PC-3 (cell line): ENCODE data around the gene TRAPPC3L. TPM values are rescaled to one million over a fixed set of nuclear protein-coding genes. Genes with fewer than 3 reads are reported as not detected.

Experiments
- ATAC-seq: fragments of 200-7000 bp; cut with Tn5 transposase; 2 replicates; pipeline ENCODE4 v1.9.1; 2020; ENCODE audit warnings: mild to moderate bottlenecking, moderate library complexity
- BruUV-seq: library from RNA; stranded (reverse); fragments of 400-500 nt; replicated peaks from 2 replicates; lab custom pipeline; 2021; lab: Mats Ljungman, UMichigan
- CTCF ChIA-PET: fragments of 300-600 bp; sonication (Branson Sonifier 250); formaldehyde crosslinking; loops from one replicate; lab custom pipeline; 2022; ENCODE audit warnings: antibody characterized with exemption; lab: Charles Lee
- POLR2A ChIA-PET: fragments of 300-600 bp; sonication (Branson Sonifier 250); formaldehyde crosslinking; loops from one replicate; lab custom pipeline; 2022; ENCODE audit warnings: antibody characterized with exemption; ENCODE audit not compliant: unreplicated experiment; lab: Charles Lee
- DNase-seq: peaks from one replicate; pipeline ENCODE4 v3.0.0-alpha.2; 2015
- H2AFZ ChIP-seq: fragments of 300-600 bp; sonication (generic); 2 replicates; pipeline ENCODE4 v1.6.0; 2016; ENCODE audit warnings: antibody characterized with exemption, low read length
- H3F3A ChIP-seq: fragments of 300-600 bp; sonication (generic); one replicate; pipeline ENCODE4 v1.6.0; 2017; ENCODE audit warnings: antibody characterized with exemption, low read length, control low read depth, mild to moderate bottlenecking; ENCODE audit not compliant: unreplicated experiment
- H3K27ac ChIP-seq: fragments of 300-600 bp; sonication (generic); 2 replicates; pipeline ENCODE4 v1.5.1; 2016; ENCODE audit warnings: mild to moderate bottlenecking, low read length
- H3K27me3 ChIP-seq: fragments of 300-600 bp; sonication (generic); 2 replicates; pipeline ENCODE4 v1.6.1; 2016; ENCODE audit warnings: low read length, mixed read lengths
- H3K36me3 ChIP-seq: fragments of 300-600 bp; sonication (generic); 2 replicates; pipeline ENCODE4 v1.6.1; 2016; ENCODE audit warnings: low read depth, mixed run types, low read length, mixed read lengths
- H3K4me1 ChIP-seq: fragments of 300-600 bp; sonication (generic); 2 replicates; pipeline ENCODE4 v1.5.1; 2016; ENCODE audit warnings: low read length; ENCODE audit not compliant: insufficient read depth
- H3K4me2 ChIP-seq: fragments of 300-600 bp; sonication (generic); 2 replicates; pipeline ENCODE4 v1.6.0; 2016; ENCODE audit warnings: low read length
- H3K4me3 ChIP-seq: fragments of 300-600 bp; sonication (generic); 2 replicates; pipeline ENCODE4 v1.5.1; 2016; ENCODE audit warnings: mild to moderate bottlenecking, low read length, mixed read lengths
- H3K79me2 ChIP-seq: fragments of 300-600 bp; sonication (generic); 2 replicates; pipeline ENCODE4 v1.6.1; 2017; ENCODE audit warnings: low read length, mixed read lengths
- H3K9ac ChIP-seq: fragments of 300-600 bp; sonication (generic); 2 replicates; pipeline ENCODE4 v1.6.0; 2016; ENCODE audit warnings: mild to moderate bottlenecking, low read length
- H3K9me2 ChIP-seq: fragments of 300-600 bp; sonication (generic); replicated peaks from 2 replicates; pipeline ENCODE4 v1.6.1; 2016; ENCODE audit warnings: mixed run types, low read length, mixed read lengths
- H3K9me3 ChIP-seq: fragments of 300-600 bp; sonication (generic); 2 replicates; pipeline ENCODE4 v1.6.1; 2016; ENCODE audit warnings: low read length, mixed read lengths
- H4K20me1 ChIP-seq: fragments of 300-600 bp; sonication (generic); 2 replicates; pipeline ENCODE4 v1.6.1; 2016; ENCODE audit warnings: low read length, mixed read lengths
- CTCF ChIP-seq: fragments of 300-600 bp; sonication (generic); conservative IDR thresholded peaks from 2 replicates; pipeline ENCODE4 v1.5.1; 2017; ENCODE audit warnings: antibody characterized with exemption, low read depth, mild to moderate bottlenecking, low read length
- EZH2 ChIP-seq: fragments of 300-600 bp; sonication (generic); IDR thresholded peaks from one replicate; pipeline ENCODE4 v1.6.1; 2017; ENCODE audit warnings: antibody characterized with exemption, mild to moderate bottlenecking, low read length; ENCODE audit not compliant: unreplicated experiment
- EZH2phosphoT487 ChIP-seq: fragments of 300-600 bp; sonication (generic); IDR thresholded peaks from 2 replicates; pipeline ENCODE4 v1.6.1; 2018; ENCODE audit warnings: mild to moderate bottlenecking, antibody characterized with exemption, low read length, borderline replicate concordance
- intact Hi-C: fragments of 100-400 bp; cut with micrococcal nuclease; formaldehyde crosslinking; loops from 2 replicates; pipeline ENCODE4 v1.9.0; 2023
- total RNA-seq: library from RNA; depleted of rRNA; stranded (reverse); fragments of >200 nt; gene quantifications from 2 replicates; pipeline ENCODE4 v1.2.3, GENCODE V29; 2014

The TRAPPC3L gene
- total RNA-seq, 1 experiment from 2014 or later, result not detected

- H3K36me3 ChIP-seq, result no peaks in the 10 kb centered on the region
- no peak overlapping the region for H3K4me2 ChIP-seq
- ATAC-seq (no peak), DNase-seq (no peak)
- no peaks in the 10 kb centered on the region for H3K9me2 ChIP-seq
- intact Hi-C loops, result no loop called here
- BruUV-seq, result no TSS peak
- no peak overlapping the region for H3K9ac ChIP-seq
- ChIA-PET CTCF (no interaction called here), POLR2A (no interaction called here)
- no peaks in the 10 kb centered on the region for H3F3A ChIP-seq
- no peaks in the 10 kb centered on the region for H3K9me3 ChIP-seq
- no peaks in the 10 kb centered on the region for H3K27me3 ChIP-seq
- H4K20me1 ChIP-seq, result no peaks in the 10 kb centered on the region
- no peak overlapping the region for H3K4me3 ChIP-seq
- no peaks in the 10 kb centered on the region for H3K4me1 ChIP-seq
- TF ChIP-seq EZH2phosphoT487, result no peak
- TF ChIP-seq CTCF, result no peak
- TF ChIP-seq EZH2, result no peak
- no peak overlapping the region for H3K27ac ChIP-seq
- no peaks in the 10 kb centered on the region for H3K79me2 ChIP-seq
- H2AFZ ChIP-seq, result no peak overlapping the region
Observed at GRCh38 chr6:116482780-116483179, 62.7 kb downstream of the TRAPPC3L start.

GRCh38 chr6:116476002-116476678 lies 69.3 kb downstream of the TRAPPC3L start:
- Histone ChIP-seq H2AFZ (no peak overlapping the region), H3K9me2 (no peaks in the 10 kb centered on the region), H3K27ac (no peak overlapping the region), H3K79me2 (no peaks in the 10 kb centered on the region), H3K9ac (no peak overlapping the region), H4K20me1 (no peaks in the 10 kb centered on the region), H3K4me2 (no peak overlapping the region), H3K9me3 (no peaks in the 10 kb centered on the region), H3K4me3 (no peak overlapping the region), H3K4me1 (no peaks in the 10 kb centered on the region), H3K27me3 (no peaks in the 10 kb centered on the region), H3K36me3 (no peaks in the 10 kb centered on the region), H3F3A (no peaks in the 10 kb centered on the region)
- TF ChIP-seq EZH2phosphoT487 (no peak), EZH2 (no peak), CTCF (no peak)
- ATAC-seq, result no peak
- intact Hi-C loops, result no loop called here
- no TSS peak for BruUV-seq
- ChIA-PET CTCF (no interaction called here), POLR2A (no interaction called here)
- DNase-seq, result no peak

GRCh38 chr6:116475141-116475540 lies 70.3 kb downstream of the TRAPPC3L start:
- H3K27ac ChIP-seq, result no peak overlapping the region
- H2AFZ ChIP-seq, result no peak overlapping the region
- intact Hi-C loops, result no loop called here
- H3K9me3 ChIP-seq, result no peaks in the 10 kb centered on the region
- CTCF ChIA-PET, result no interaction called here
- no peaks in the 10 kb centered on the region for H3K79me2 ChIP-seq
- no peaks in the 10 kb centered on the region for H3F3A ChIP-seq
- ATAC-seq (no peak), DNase-seq (no peak)
- H3K4me1 ChIP-seq, result no peaks in the 10 kb centered on the region
- no peak overlapping the region for H3K4me3 ChIP-seq
- H3K9ac ChIP-seq, result no peak overlapping the region
- H3K36me3 ChIP-seq, result no peaks in the 10 kb centered on the region
- no peaks in the 10 kb centered on the region for H4K20me1 ChIP-seq
- no TSS peak for BruUV-seq
- H3K27me3 ChIP-seq, result no peaks in the 10 kb centered on the region
- no peak for TF ChIP-seq CTCF
- TF ChIP-seq EZH2phosphoT487, result no peak
- TF ChIP-seq EZH2, result no peak
- no peak overlapping the region for H3K4me2 ChIP-seq
- no peaks in the 10 kb centered on the region for H3K9me2 ChIP-seq
- POLR2A ChIA-PET, result no interaction called here
